ENCODE measurements around the gene TADA1.
"Not testable (repeated sequence)": the region's sequence is repeated elsewhere in the genome, so short reads cannot be mapped to it uniquely, and the experiment has no call there.

The TADA1 gene

DNA sequence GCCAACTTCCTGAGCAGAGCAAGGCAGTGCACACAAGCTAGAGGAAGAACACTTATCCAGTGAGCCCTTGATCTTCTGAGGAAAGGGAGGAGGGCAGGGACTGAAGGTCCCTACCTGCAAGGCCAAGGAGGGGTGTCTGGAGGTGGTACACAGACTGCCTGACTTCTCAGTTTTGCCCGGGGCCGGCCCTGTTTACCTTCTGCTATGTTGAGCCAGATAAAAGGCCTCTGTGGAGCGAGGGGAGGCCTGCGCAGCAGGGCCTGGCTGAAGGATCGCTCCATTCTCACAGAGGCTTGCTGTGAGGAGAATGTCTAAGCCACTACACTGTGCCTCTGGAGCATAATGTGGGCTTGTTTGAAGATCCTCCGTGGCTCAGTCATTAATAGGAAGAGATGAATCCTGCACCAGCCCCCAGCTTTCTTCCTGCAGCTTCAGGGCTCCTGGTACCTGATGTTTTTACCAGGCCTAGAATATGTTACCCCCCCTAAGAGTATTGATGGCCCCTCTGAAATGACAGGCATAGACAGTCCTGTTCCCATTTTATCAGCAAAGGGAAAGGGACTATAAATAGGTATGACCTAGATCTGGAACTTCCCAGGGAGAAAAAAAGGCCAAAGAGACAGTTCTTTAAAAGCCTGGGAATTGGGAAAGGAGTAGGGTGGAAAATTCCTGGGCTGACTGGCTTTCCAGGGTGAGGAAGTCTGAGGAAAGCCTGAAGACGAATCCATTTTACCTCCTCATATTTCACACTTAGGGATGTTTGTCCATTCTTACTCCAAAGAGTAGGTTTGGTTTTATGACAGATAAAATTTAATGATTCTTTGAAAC, 32.1 kb downstream of the TADA1 start:
- no peak for DNase-seq (ENCODE audit: low read depth in 2 of 2)

DNA sequence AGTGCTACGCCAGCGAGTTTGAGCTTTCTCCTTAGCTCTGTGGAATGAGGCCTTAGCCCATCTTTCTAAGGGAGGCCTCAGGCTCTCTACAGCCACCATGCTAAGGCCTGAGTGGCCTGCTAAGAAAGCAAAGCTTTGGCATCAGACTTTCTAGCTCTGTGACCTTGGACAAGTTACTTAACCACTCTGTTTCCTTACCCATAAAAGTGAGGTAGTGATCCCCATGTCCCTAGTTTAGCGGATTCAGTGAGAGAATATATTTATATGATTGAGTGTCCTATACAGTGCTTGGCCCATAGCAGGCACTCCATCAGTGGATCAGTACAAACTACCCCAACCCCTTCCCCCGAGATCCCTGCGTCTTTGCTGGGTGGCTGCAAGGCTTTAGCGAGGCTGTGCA, 32.7 kb downstream of the TADA1 start:
- DNase-seq (ENCODE audit: low read depth in 2 of 2), result no peak

- no peak for DNase-seq (ENCODE audit: low read depth in 2 of 2)
These were observed 35.5 kb downstream of the TADA1 start for GRCh38 chr1:166840309-166841274.

DNA sequence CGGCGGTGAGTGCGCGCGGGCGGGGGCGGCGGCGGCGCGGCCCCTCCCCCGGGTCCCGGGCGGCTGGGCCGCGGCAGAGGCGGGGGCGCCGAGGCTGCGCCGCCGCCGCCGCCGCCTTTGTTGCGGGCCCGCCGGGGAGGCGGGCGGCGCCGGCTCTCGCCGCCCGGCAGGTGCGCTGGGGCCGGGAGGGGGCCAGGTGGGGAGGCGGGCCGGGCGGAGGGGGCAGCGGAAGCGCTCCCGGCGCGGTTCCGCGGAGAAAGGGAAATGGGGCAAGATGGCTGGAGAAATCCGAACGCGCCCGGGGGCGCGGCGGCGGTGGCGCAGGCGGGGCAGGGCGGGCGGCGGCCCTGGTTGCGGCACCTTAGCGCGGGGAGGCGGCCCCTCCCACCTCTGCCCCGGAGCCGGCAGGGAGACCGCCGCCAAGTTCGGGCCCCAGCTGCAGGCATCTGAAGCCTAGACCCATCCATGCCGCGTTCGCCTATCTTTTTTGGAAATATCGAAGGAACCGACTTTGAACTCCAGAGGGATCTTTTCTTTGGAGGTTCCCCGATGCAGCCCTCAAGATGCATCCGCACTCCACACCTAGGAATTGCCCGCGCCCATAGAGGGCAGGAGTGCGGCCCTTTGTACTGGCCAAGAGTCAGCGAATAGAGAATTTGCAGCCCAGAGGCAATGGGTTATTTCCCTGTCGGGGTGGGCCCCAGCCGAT, 36.3 kb downstream of the TADA1 start:
- peak; percentile 32 to 36 for DNase-seq (ENCODE audit: low read depth in 2 of 2)

DNA sequence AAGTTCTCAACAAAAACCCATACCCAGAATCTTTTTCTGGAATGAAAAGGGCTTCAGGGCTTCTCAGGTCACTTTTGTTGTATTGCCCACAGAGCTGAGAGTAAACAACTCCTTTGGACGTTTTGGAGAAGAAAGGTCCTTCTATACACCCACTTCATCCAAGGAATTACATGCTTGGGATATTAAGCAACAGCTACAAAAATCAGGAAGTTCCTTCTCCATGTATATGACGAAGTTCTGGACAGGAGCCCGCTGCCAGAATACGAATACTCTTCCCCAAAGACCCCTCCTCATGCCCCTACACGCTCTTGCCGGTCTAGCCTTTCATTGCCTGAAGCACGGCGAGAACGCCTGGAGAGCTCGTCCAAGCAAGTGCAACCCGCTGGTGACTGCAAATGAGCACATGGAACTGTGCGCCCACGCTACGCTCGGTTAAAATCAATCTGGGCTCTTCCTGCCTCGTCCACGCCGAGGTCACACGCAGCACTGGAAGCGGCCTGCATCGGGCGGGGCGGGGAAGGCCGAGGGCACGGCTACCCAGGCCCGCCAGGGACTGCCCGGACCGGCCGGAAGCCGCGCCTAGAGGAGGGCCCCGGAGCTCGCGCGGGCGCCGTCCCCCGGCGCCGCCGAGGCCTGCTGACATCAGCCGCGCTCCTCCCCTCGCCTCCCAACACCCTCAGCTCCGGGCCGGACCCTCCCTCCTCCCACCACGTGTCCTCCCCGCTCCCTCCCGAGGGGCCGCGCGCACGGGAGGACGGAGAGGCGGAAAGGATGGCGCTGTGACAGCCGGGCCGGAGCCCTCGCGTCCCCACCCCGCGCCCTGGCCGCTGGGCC, 37.1 kb downstream of the TADA1 start, which contains the start of gene POGK:
Gene POGK (plus strand): TSS at position 710 of the 834 bp plus-strand sequence. CDS start 1,482 bp downstream, outside the sequence.
- DNase-seq (ENCODE audit: low read depth in 2 of 2), result peak; percentile 72 to 79

DNA sequence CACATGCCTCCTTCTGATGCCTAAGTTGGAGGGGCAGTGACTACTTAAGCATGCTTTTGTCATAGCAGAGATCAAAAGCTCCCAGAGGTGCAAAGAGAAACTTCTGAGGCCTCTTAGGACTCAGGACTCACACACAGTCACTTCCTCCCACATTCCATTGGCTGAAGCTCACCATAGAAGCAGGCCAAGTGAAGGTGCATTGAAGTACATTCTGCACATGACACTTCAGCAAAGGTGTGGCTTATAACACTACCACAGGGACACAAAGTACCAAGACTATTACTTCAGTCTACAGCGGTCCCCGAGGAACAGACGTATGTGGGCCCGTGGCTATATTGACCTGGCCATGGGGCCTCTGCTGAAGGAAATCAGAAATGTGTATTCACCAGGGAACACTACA, 39.3 kb downstream of the TADA1 start:
- DNase-seq (ENCODE audit: low read depth in 2 of 2), result no peak

DNA sequence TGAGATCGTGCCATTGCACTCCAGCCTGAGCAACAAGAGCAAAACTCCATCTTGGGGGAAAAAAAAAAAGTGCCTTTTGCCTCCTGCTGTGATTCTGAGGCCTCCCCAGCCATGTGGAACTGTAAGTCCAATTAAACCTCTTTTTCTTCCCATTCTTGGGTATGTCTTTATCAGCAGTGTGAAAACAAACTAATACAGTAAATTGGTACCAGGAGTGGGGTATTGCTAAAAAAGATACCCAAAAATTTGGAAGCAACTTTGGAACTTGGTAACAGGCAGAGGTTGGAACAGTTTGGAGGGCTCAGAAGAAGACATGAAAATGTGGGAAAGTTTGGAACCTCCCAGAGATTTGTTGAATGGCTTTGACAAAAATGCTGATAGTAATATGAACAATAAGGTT, 46.3 kb downstream of the TADA1 start:
- DNase-seq (ENCODE audit: low read depth in 2 of 2), result not testable (repeated sequence)

GRCh38 chr1:166827426-166827825, 48.6 kb downstream of the TADA1 start:
- DNase-seq (ENCODE audit: low read depth in 2 of 2), result no peak

DNA sequence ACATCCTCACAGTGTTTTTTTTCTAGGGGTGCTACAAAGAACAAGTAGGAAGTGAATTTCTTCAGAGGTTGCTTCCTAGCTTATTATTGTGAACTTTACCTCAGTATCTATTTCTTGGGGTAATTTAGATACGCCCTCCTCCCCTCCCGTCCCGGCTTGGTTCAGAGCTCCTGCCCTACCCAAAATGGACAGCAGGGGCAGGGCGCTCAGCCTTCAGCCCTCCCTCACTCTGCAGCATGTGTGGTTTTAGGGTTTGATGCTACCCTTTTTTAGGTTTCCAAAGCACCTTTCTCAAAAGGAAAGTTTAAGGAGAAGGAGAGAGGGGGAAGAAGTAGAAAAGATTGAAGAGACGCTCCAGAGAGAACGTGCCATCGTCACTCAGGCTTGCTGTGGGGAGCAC, 53.7 kb downstream of the TADA1 start:
- no peak for DNase-seq (ENCODE audit: low read depth in 2 of 2)

- DNase-seq (ENCODE audit: low read depth in 2 of 2), result no peak
These were observed 56.1 kb downstream of the TADA1 start for GRCh38 chr1:166819974-166820373.

- no peak for DNase-seq (ENCODE audit: low read depth in 2 of 2)
These were observed 61.5 kb downstream of the TADA1 start for GRCh38 chr1:166814611-166815010.

GRCh38 chr1:166813508-166814223, 62.4 kb downstream of the TADA1 start:
- no peak for DNase-seq (ENCODE audit: low read depth in 2 of 2)

GRCh38 chr1:166811691-166812090, 64.4 kb downstream of the TADA1 start:
- DNase-seq (ENCODE audit: low read depth in 2 of 2), result no peak

- DNase-seq (ENCODE audit: low read depth in 2 of 2), result no peak
These were observed 67.1 kb downstream of the TADA1 start for GRCh38 chr1:166808952-166809351.
